Measurements from ENCODE around the gene SH3GLB2. TPM values are rescaled to one million over a fixed set of nuclear protein-coding genes. Genes with fewer than 3 reads are reported as not detected.

Gene SH3GLB2
- polyA plus RNA-seq, 2 of the 4 experiments (the other 2 are of a cell fraction), result 28.3 to 42.6 TPM

- no peak for FAIRE-seq
- peak overlapping the region; percentile 82 to 93 for H3K27ac ChIP-seq
- WGBS (ENCODE audit: missing lambda C conversion rate), result 0% methylated on average over 10 of the region's 47 CpGs
Observed at GRCh38 chr9:129027685-129028191, 393 bp downstream of the SH3GLB2 start.

DNA sequence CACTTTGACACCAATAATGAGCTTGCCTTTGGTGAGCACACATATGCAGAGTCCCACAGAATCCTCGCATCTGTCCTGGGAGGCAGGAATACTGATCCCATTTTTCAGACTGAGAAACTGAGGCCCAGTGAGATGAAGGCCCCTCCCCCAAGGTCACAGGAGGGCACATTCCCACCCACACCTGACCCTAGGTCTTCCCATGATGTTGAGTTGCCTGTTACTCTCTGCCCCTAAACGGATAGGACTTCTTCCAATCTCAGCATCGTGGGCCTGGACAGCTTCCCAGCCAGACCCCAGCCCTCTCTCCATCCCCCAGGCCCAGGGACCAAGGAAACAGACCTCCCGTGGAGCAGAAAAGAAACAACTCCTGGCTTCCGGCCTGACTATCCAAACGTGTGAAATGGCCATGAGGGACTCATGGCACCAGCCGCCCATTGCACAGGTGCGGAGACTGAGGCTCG lies 877 bp downstream of the SH3GLB2 start:
- ATAC-seq (no peak; a peak in 2 of 6 replicates), FAIRE-seq (no peak), DNase-seq (ENCODE audit: low read depth in 1 of 2, low spot score in 1 of 2) (no peak)
- ChIA-PET POLR2A (no interaction called here), CTCF (interaction anchor here (0.6 to 2.1 kb wide), 3 partner anchors 20 to 581 kb away, joined by 3 to 6 read pairs (median 3); no protein-coding TSS in a partner anchor)
- peak overlapping the region; percentile 84 for H3K4me2 ChIP-seq
- peak overlapping the region; percentile 82 to 93 for H3K27ac ChIP-seq
- TF ChIP-seq ELK1 (IDR thresholded peaks at IDR 0.05; ENCODE audit: low read depth, low read length) (no peak), BHLHE40 (IDR thresholded peaks at IDR 0.05; ENCODE audit: low read depth, low read length) (no peak), MAFK (IDR thresholded peaks at IDR 0.05; ENCODE audit: partially characterized antibody) (no peak), ZSCAN20 (CRISPR knock-in tag; IDR thresholded peaks at IDR 0.05) (no peak), JUNB (IDR thresholded peaks at IDR 0.05) (no peak), SREBF2 (IDR thresholded peaks at IDR 0.05) (no peak), REST (IDR thresholded peaks at IDR 0.05) (peak; percentile 37; the same call in 1 of the 2 replicates), HDAC2 (IDR thresholded peaks at IDR 0.05) (peak; percentile 75; the same call in 1 of the 2 replicates), POLR2A (IDR thresholded peaks at IDR 0.05; ENCODE audit: low read length) (no peak), KDM1A (IDR thresholded peaks at IDR 0.05; ENCODE audit: low read depth) (peak; percentile 93; the same call in 1 of the 2 replicates), MAZ (IDR thresholded peaks at IDR 0.05; ENCODE audit: borderline replicate concordance, low read depth, low read length) (no peak), EP300 (IDR thresholded peaks at IDR 0.05) (no peak)
- TF ChIP-seq, protein P1, sequence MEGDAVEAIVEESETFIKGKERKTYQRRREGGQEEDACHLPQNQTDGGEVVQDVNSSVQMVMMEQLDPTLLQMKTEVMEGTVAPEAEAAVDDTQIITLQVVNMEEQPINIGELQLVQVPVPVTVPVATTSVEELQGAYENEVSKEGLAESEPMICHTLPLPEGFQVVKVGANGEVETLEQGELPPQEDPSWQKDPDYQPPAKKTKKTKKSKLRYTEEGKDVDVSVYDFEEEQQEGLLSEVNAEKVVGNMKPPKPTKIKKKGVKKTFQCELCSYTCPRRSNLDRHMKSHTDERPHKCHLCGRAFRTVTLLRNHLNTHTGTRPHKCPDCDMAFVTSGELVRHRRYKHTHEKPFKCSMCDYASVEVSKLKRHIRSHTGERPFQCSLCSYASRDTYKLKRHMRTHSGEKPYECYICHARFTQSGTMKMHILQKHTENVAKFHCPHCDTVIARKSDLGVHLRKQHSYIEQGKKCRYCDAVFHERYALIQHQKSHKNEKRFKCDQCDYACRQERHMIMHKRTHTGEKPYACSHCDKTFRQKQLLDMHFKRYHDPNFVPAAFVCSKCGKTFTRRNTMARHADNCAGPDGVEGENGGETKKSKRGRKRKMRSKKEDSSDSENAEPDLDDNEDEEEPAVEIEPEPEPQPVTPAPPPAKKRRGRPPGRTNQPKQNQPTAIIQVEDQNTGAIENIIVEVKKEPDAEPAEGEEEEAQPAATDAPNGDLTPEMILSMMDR (IDR thresholded peaks at IDR 0.05), result no peak
- WGBS (ENCODE audit: missing lambda C conversion rate), result 18% methylated on average over 7 of the region's 9 CpGs
- peaks cover 19% of the 10 kb centered on the region for H3K4me1 ChIP-seq
- H3K9me3 ChIP-seq, result no peaks in the 10 kb centered on the region
- peak overlapping the region; percentile 83 for H3K4me3 ChIP-seq

More at GRCh38 chr9:129027685-129028191, 393 bp downstream of the SH3GLB2 start:
- POLR2A ChIA-PET, result interaction anchor here (0.9 to 1.0 kb wide), 2 partner anchors 20 to 53 kb away, joined by 3 to 6 read pairs; partner anchors contain the start of gene DOLPP1
- H3K4me2 ChIP-seq, result peak overlapping the region; percentile 84
- peaks cover 19% of the 10 kb centered on the region for H3K4me1 ChIP-seq
- no peaks in the 10 kb centered on the region for H3K9me3 ChIP-seq
- H3K4me3 ChIP-seq, result peak overlapping the region; percentile 83
- TF ChIP-seq, protein P2, sequence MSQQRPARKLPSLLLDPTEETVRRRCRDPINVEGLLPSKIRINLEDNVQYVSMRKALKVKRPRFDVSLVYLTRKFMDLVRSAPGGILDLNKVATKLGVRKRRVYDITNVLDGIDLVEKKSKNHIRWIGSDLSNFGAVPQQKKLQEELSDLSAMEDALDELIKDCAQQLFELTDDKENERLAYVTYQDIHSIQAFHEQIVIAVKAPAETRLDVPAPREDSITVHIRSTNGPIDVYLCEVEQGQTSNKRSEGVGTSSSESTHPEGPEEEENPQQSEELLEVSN (IDR thresholded peaks at IDR 0.05; ENCODE audit: borderline replicate concordance, low read depth), result 0 out of 2 replicates have a peak, but pooled peaks have one; percentile 40
- TF ChIP-seq MAX (IDR thresholded peaks at IDR 0.05) (peak; percentile 38), HDAC2 (IDR thresholded peaks at IDR 0.05) (no peak), PHF8 (IDR thresholded peaks at IDR 0.05; ENCODE audit: borderline replicate concordance, low read depth) (peak; percentile 39; the same call in 1 of the 2 replicates), FOSL2 (IDR thresholded peaks at IDR 0.05) (no peak), FOSL2 (CRISPR knock-in tag; IDR thresholded peaks at IDR 0.05) (no peak), SREBF2 (IDR thresholded peaks at IDR 0.05) (no peak), RARB (CRISPR knock-in tag; IDR thresholded peaks at IDR 0.05) (no peak), JUN (IDR thresholded peaks at IDR 0.05) (peak in 1 of 2 experiments; percentile 47; a peak in 2 of 5 replicates)
- TF ChIP-seq, protein P1 (IDR thresholded peaks at IDR 0.05), result no peak
- peak; percentile 44 to 66 for DNase-seq (ENCODE audit: low read depth in 1 of 2, low spot score in 1 of 2)
- peak; percentile 63 to 71 for ATAC-seq
- CTCF ChIA-PET, result interaction anchor here (0.6 to 2.2 kb wide), 15 partner anchors 8 to 580 kb away, joined by 3 to 18 read pairs (median 4); no protein-coding TSS in a partner anchor
